Measurements from ENCODE around the gene S100A5. TPM values are rescaled to one million over a fixed set of nuclear protein-coding genes. Genes with fewer than 3 reads are reported as not detected.
"Not testable (repeated sequence)": the region's sequence is repeated elsewhere in the genome, so short reads cannot be mapped to it uniquely, and the experiment has no call there.

Gene S100A5
- not detected for total RNA-seq
- not detected for polyA plus RNA-seq
- long read RNA-seq, donor 1 = 0 reads
- long read RNA-seq, donor 2 = 0 reads
- long read RNA-seq, donor 3 = 0 reads
- long read RNA-seq, donor 4 = 0 reads

GRCh38 chr1:153540394-153541361 lies at the start of gene S100A5:
Gene S100A5, minus strand, starts transcription at chr1:153540934. Its CDS starts 743 bp downstream, at chr1:153540191.
- Histone ChIP-seq H3K9me3 (ENCODE audit: control insufficient read depth, low read length) (no peaks in the 10 kb centered on the region), H3K27ac (ENCODE audit: low read length) (no peak within 1 kb of the TSS), H3K4me1 (ENCODE audit: control insufficient read depth, insufficient read depth, low read length) (peaks cover 10% of the 10 kb centered on the region), H3K4me3 (ENCODE audit: low read length) (no peak within 1 kb of the TSS), H3K27me3 (ENCODE audit: control insufficient read depth, insufficient read depth) (no peaks in the 10 kb centered on the region)
- WGBS = 83% methylated on average over 11 of the region's 11 CpGs
- ATAC-seq = no peak
- intact Hi-C loops (cut with DNase I) = no loop called here
- no peak for DNase-seq

GRCh38 chr1:153588482-153588881 lies 47.7 kb upstream of the S100A5 start:
- Histone ChIP-seq H3K27me3 (ENCODE audit: control insufficient read depth, insufficient read depth) (no peaks in the 10 kb centered on the region), H3K4me3 (ENCODE audit: low read length) (no peak overlapping the region), H3K4me1 (ENCODE audit: control insufficient read depth, insufficient read depth, low read length) (no peaks in the 10 kb centered on the region), H3K9me3 (ENCODE audit: control insufficient read depth, low read length) (no peaks in the 10 kb centered on the region), H3K27ac (ENCODE audit: low read length) (no peak overlapping the region)
- 65% methylated on average over 2 of the region's 2 CpGs for WGBS
- ATAC-seq (no peak), DNase-seq (no peak)
- intact Hi-C loops (cut with DNase I) = no loop called here

DNA sequence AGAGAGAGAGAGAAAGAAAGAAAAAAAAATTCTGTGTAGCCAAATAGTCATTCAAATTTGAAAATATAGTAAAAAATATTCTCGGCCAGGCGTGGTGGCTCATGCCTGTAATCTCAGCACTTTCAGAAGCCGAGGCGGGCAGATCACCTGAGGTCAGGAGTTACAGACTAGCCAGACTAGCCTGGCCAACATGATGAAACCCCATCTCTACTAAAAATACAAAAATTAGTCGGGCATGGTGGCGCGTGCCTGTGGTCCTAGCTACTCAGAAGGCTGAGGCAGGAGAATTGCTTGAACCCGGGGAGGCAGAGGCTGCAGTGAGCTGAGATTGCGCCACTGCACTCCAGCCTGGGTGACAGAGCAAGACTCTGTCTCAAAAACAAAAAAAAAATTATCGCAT lies 47.3 kb upstream of the S100A5 start:
- intact Hi-C loops (cut with DNase I); H3K4me1 ChIP-seq (ENCODE audit: control insufficient read depth, insufficient read depth, low read length); H3K27me3 ChIP-seq (ENCODE audit: control insufficient read depth, insufficient read depth); H3K4me3 ChIP-seq (ENCODE audit: low read length); H3K27ac ChIP-seq (ENCODE audit: low read length); DNase-seq; ATAC-seq; H3K9me3 ChIP-seq (ENCODE audit: control insufficient read depth, low read length): not testable (repeated sequence)
- 93% methylated on average over 10 of the region's 10 CpGs for WGBS

DNA sequence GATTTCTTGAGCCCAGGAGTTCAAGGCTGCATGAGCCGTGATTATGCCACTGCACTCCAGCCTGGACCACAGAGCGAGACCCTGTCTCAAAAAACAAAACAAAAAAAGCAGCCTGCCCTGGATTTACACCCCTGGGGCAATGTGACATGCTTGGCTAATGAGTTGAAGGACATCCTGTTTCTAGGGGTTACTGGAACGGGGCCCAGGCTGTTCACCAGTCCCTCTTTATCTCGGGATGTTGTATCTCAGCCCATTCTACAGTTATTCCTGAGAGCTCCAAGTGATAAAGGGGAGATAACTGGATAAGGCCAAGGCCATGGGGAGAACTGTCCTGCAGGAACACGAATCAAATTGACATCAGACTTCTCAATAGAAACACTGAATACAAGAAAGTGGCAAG lies 46.6 kb upstream of the S100A5 start:
- H3K4me1 ChIP-seq (ENCODE audit: control insufficient read depth, insufficient read depth, low read length) = no peaks in the 10 kb centered on the region
- no peak overlapping the region for H3K4me3 ChIP-seq (ENCODE audit: low read length)
- peak; percentile 50 to 68 for ATAC-seq
- no peaks in the 10 kb centered on the region for H3K9me3 ChIP-seq (ENCODE audit: control insufficient read depth, low read length)
- H3K27ac ChIP-seq (ENCODE audit: low read length) = no peak overlapping the region
- H3K27me3 ChIP-seq (ENCODE audit: control insufficient read depth, insufficient read depth) = no peaks in the 10 kb centered on the region
- no peak for DNase-seq
- WGBS = 38% methylated on average over 5 of the region's 5 CpGs
- intact Hi-C loops (cut with DNase I) = no loop called here

DNA sequence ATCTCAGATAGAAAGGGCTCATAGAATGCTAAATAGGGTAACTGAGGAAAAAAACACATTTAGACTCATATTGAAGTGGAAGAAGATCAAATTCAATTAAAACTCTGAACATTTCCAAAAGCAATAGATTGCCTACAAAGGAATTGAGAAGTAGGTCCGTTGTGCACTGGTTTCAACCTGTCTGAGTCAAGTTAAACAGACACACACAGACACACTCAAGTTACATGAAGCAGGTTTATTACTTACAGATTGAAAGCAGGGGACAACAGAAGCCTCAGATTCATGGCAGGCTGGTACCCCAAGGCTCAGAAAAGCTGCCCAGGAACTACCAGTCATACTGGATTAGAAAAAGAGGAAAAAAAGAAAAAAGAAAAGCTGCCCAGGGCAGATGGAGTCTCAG lies 45.6 kb upstream of the S100A5 start:
- DNase-seq (no peak), ATAC-seq (no peak)
- no peaks in the 10 kb centered on the region for H3K9me3 ChIP-seq (ENCODE audit: control insufficient read depth, low read length)
- no peak overlapping the region for H3K4me3 ChIP-seq (ENCODE audit: low read length)
- no peaks in the 10 kb centered on the region for H3K4me1 ChIP-seq (ENCODE audit: control insufficient read depth, insufficient read depth, low read length)
- no peaks in the 10 kb centered on the region for H3K27me3 ChIP-seq (ENCODE audit: control insufficient read depth, insufficient read depth)
- WGBS = 44% methylated on average over 1 of the region's 1 CpG
- H3K27ac ChIP-seq (ENCODE audit: low read length) = no peak overlapping the region
- intact Hi-C loops (cut with DNase I) = no loop called here

- ATAC-seq (no peak), DNase-seq (no peak)
- H3K4me3 ChIP-seq (ENCODE audit: low read length) = no peak overlapping the region
- H3K9me3 ChIP-seq (ENCODE audit: control insufficient read depth, low read length) = no peaks in the 10 kb centered on the region
- H3K4me1 ChIP-seq (ENCODE audit: control insufficient read depth, insufficient read depth, low read length) = no peaks in the 10 kb centered on the region
- H3K27ac ChIP-seq (ENCODE audit: low read length) = no peak overlapping the region
- H3K27me3 ChIP-seq (ENCODE audit: control insufficient read depth, insufficient read depth) = no peaks in the 10 kb centered on the region
- WGBS = 95% methylated on average over 1 of the region's 1 CpG
- intact Hi-C loops (cut with DNase I) = no loop called here
Measured at GRCh38 chr1:153585006-153585405, 44.3 kb upstream of the S100A5 start.

DNA sequence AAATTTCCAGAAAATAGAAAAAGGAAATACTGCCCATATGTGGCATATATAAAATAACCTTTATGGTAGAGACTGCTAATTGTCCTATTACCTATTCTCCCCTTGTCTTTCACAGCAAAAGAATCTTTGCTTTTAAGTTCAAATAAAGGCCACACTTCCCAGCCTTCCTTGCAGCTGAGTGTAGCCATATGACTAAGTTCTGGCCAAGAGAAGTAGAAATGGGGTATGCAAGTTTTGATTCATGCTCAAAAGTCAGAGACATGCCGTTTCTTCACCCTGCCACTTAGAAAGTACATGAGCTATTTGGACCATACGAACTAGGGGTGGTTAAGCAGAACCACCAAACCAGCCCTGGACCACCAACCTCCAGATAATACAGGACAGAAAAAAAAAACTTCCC lies 43.2 kb upstream of the S100A5 start:
- no peak overlapping the region for H3K27ac ChIP-seq (ENCODE audit: low read length)
- WGBS = 83% methylated on average over 2 of the region's 2 CpGs
- ATAC-seq (no peak), DNase-seq (no peak)
- H3K27me3 ChIP-seq (ENCODE audit: control insufficient read depth, insufficient read depth) = no peaks in the 10 kb centered on the region
- no peak overlapping the region for H3K4me3 ChIP-seq (ENCODE audit: low read length)
- intact Hi-C loops (cut with DNase I) = no loop called here
- no peaks in the 10 kb centered on the region for H3K4me1 ChIP-seq (ENCODE audit: control insufficient read depth, insufficient read depth, low read length)
- H3K9me3 ChIP-seq (ENCODE audit: control insufficient read depth, low read length) = no peaks in the 10 kb centered on the region

- H3K27me3 ChIP-seq (ENCODE audit: control insufficient read depth, insufficient read depth); H3K4me1 ChIP-seq (ENCODE audit: control insufficient read depth, insufficient read depth, low read length); H3K27ac ChIP-seq (ENCODE audit: low read length); DNase-seq; intact Hi-C loops (cut with DNase I); H3K9me3 ChIP-seq (ENCODE audit: control insufficient read depth, low read length); ATAC-seq; H3K4me3 ChIP-seq (ENCODE audit: low read length): not testable (repeated sequence)
- WGBS = 86% methylated on average over 3 of the region's 3 CpGs
Measured at GRCh38 chr1:153583514-153583913, 42.8 kb upstream of the S100A5 start.

DNA sequence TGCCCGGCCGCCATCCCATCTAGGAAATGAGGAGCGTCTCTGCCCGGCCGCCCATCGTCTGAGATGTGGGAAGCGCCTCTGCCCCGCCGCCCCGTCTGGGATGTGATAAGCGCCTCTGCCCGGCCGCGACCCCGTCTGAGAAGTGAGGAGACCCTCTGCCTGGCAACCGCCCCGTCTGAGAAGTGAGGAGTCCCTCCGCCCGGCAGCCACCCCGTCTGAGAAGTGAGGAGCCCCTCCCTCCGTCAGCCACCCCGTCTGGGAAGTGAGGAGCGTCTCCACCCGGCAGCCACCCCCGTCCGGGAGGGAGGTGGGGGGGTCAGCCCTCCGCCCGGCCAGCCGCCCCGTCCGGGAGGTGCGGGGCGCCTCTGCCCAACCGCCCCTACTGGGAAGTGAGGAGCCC lies 42.1 kb upstream of the S100A5 start:
- H3K9me3 ChIP-seq (ENCODE audit: control insufficient read depth, low read length) = not testable (repeated sequence)
- WGBS = 94% methylated on average over 32 of the region's 34 CpGs

GRCh38 chr1:153578936-153579335 lies 38.2 kb upstream of the S100A5 start:
- Histone ChIP-seq H3K27me3 (ENCODE audit: control insufficient read depth, insufficient read depth) (no peaks in the 10 kb centered on the region), H3K4me3 (ENCODE audit: low read length) (no peak overlapping the region), H3K27ac (ENCODE audit: low read length) (no peak overlapping the region), H3K4me1 (ENCODE audit: control insufficient read depth, insufficient read depth, low read length) (no peaks in the 10 kb centered on the region), H3K9me3 (ENCODE audit: control insufficient read depth, low read length) (no peaks in the 10 kb centered on the region)
- 88% methylated on average over 3 of the region's 3 CpGs for WGBS
- intact Hi-C loops (cut with DNase I) = loop anchor here in 2 of 4 donors (10.0 kb wide), 1 partner anchor 46 kb away; the partner anchor contains the start of genes S100A1 (in 2 of the 2) and S100A13 (in 2 of the 2)
- DNase-seq (no peak), ATAC-seq (no peak)

More for the DNA sequence above, 42.1 kb upstream of the S100A5 start:
- H3K27ac ChIP-seq (ENCODE audit: low read length); H3K4me1 ChIP-seq (ENCODE audit: control insufficient read depth, insufficient read depth, low read length); H3K27me3 ChIP-seq (ENCODE audit: control insufficient read depth, insufficient read depth); H3K4me3 ChIP-seq (ENCODE audit: low read length); intact Hi-C loops (cut with DNase I); ATAC-seq: not testable (repeated sequence)
- peak in 1 of 3 donors; percentile 62 for DNase-seq

- Histone ChIP-seq H3K27ac (ENCODE audit: low read length) (no peak overlapping the region), H3K9me3 (ENCODE audit: control insufficient read depth, low read length) (no peaks in the 10 kb centered on the region), H3K27me3 (ENCODE audit: control insufficient read depth, insufficient read depth) (no peaks in the 10 kb centered on the region), H3K4me1 (ENCODE audit: control insufficient read depth, insufficient read depth, low read length) (no peaks in the 10 kb centered on the region), H3K4me3 (ENCODE audit: low read length) (no peak overlapping the region)
- intact Hi-C loops (cut with DNase I) = loop anchor here in 2 of 4 donors (10.0 kb wide), 1 partner anchor 46 kb away; the partner anchor contains the start of genes S100A1 (in 2 of the 2) and S100A13 (in 2 of the 2)
- DNase-seq = no peak
- ATAC-seq = no peak
Measured at GRCh38 chr1:153578490-153578889, 37.8 kb upstream of the S100A5 start.
